IMR-90 (cell line): ENCODE results near the gene LDLRAD4.

Experiments used
- BHLHE40 ChIP-seq: fragments of 150-350 bp; IDR thresholded peaks from 2 replicates; pipeline ENCODE4 v1.6.1; 2016; ENCODE audit warnings: mild to moderate bottlenecking, low read depth, low read length
- CHD1 ChIP-seq: IDR thresholded peaks from 2 replicates; pipeline ENCODE4 v1.6.1; 2012; ENCODE audit warnings: low read depth, low read length, improper control_type of control experiment
- ELK1 ChIP-seq: fragments of 150-350 bp; IDR thresholded peaks from 2 replicates; pipeline ENCODE4 v1.6.1; 2016; ENCODE audit warnings: low read depth, mild to moderate bottlenecking, low read length, moderate library complexity, borderline replicate concordance
- MAFK ChIP-seq: IDR thresholded peaks from 2 replicates; pipeline ENCODE4 v1.6.1; 2012; ENCODE audit warnings: low read depth, low read length, improper control_type of control experiment
- MAZ ChIP-seq: IDR thresholded peaks from 2 replicates; pipeline ENCODE4 v1.6.1; 2012; ENCODE audit warnings: low read depth, mild to moderate bottlenecking, low read length, improper control_type of control experiment, moderate library complexity, borderline replicate concordance
- MXI1 ChIP-seq: IDR thresholded peaks from 2 replicates; pipeline ENCODE4 v1.6.1; 2012; ENCODE audit warnings: low read depth, mild to moderate bottlenecking, low read length, moderate library complexity, borderline replicate concordance
- NFE2L2 ChIP-seq: fragments of 150-350 bp; IDR thresholded peaks from 2 replicates; pipeline ENCODE4 v1.6.1; 2016; ENCODE audit warnings: low read depth, mild to moderate bottlenecking, low read length
- POLR2A ChIP-seq: IDR thresholded peaks from 2 replicates; pipeline ENCODE4 v1.6.1; 2012; ENCODE audit warnings: mild to moderate bottlenecking, low read depth, low read length
- RAD21 ChIP-seq: IDR thresholded peaks from 2 replicates; pipeline ENCODE4 v1.6.1; 2012; ENCODE audit warnings: low read length, improper control_type of control experiment
- RCOR1 ChIP-seq: IDR thresholded peaks from 2 replicates; pipeline ENCODE4 v1.6.1; 2012; ENCODE audit warnings: mild to moderate bottlenecking, low read length, improper control_type of control experiment; ENCODE audit not compliant: insufficient replicate concordance
- RFX5 ChIP-seq: IDR thresholded peaks from 2 replicates; pipeline ENCODE4 v1.8.0; 2012; ENCODE audit warnings: low read depth, mild to moderate bottlenecking, low read length, moderate library complexity
- SMC3 ChIP-seq: fragments of 150-350 bp; IDR thresholded peaks from 2 replicates; pipeline ENCODE4 v1.6.1; 2016; ENCODE audit warnings: low read depth, mild to moderate bottlenecking, antibody characterized with exemption, low read length, moderate library complexity
- USF2 ChIP-seq: fragments of 150-350 bp; IDR thresholded peaks from 2 replicates; pipeline ENCODE4 v1.6.1; 2017; ENCODE audit warnings: mild to moderate bottlenecking, antibody characterized with exemption, low read length, low read depth
- TF ChIP-seq, protein P1 (sequence below): conservative IDR thresholded peaks from 2 replicates; pipeline ENCODE4 v1.5.1; 2012; ENCODE audit warnings: mild to moderate bottlenecking, low read depth, low read length, improper control_type of control experiment

DNA sequence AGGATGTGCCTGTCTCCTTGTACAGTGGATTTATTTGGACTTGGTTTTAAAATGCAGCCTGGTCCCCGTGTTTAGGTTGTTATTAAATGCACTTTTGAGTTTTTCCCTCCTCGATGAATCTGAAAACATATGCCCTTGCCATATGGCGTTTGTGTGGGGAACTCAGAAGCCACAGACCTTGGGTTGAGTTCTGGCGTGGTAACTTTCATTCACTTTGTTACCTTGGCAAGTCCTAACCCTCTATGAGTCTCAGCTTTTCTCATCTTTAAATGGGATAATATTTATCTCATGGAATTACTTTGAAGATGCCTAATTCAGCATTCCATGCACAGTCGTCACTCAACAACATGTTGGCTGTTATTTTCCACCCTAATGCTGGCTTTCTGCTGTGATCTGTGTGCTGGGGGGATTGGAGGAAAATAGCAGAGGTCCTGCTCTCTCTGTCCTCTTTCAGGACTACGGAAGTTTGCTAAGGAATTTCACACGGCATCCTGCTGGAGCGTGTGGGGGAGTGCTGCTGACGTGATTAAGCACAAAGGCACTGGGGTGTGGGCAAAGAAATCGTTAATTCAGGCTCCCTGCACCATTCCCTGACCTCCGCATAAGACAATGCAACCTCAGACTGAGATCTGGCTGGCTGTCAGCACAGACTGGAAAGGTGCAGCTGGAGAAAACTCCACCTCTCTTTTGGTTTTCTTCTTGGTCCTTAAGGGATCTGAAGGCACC is 61.7 kb downstream of the LDLRAD4 start:
- no peak for TF ChIP-seq POLR2A
- TF ChIP-seq CHD1: no peak
- TF ChIP-seq, protein P1, sequence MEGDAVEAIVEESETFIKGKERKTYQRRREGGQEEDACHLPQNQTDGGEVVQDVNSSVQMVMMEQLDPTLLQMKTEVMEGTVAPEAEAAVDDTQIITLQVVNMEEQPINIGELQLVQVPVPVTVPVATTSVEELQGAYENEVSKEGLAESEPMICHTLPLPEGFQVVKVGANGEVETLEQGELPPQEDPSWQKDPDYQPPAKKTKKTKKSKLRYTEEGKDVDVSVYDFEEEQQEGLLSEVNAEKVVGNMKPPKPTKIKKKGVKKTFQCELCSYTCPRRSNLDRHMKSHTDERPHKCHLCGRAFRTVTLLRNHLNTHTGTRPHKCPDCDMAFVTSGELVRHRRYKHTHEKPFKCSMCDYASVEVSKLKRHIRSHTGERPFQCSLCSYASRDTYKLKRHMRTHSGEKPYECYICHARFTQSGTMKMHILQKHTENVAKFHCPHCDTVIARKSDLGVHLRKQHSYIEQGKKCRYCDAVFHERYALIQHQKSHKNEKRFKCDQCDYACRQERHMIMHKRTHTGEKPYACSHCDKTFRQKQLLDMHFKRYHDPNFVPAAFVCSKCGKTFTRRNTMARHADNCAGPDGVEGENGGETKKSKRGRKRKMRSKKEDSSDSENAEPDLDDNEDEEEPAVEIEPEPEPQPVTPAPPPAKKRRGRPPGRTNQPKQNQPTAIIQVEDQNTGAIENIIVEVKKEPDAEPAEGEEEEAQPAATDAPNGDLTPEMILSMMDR: no peak
- TF ChIP-seq USF2: no peak
- TF ChIP-seq RAD21: no peak
- no peak for TF ChIP-seq RFX5
- no peak for TF ChIP-seq SMC3
- no peak for TF ChIP-seq RCOR1
- TF ChIP-seq ELK1: no peak
- no peak for TF ChIP-seq MXI1
- TF ChIP-seq NFE2L2: no peak
- no peak for TF ChIP-seq MAFK
- no peak for TF ChIP-seq MAZ
- no peak for TF ChIP-seq BHLHE40
